ENCODE data around the gene NSF. TPM values are rescaled to one million over a fixed set of nuclear protein-coding genes. Genes with fewer than 3 reads are reported as not detected.

Gene NSF
- total and polyA plus RNA-seq, 2 donors (not counting 1 experiment from before 2014, with no cell fraction given) = 65.5 to 66.7 TPM

DNA sequence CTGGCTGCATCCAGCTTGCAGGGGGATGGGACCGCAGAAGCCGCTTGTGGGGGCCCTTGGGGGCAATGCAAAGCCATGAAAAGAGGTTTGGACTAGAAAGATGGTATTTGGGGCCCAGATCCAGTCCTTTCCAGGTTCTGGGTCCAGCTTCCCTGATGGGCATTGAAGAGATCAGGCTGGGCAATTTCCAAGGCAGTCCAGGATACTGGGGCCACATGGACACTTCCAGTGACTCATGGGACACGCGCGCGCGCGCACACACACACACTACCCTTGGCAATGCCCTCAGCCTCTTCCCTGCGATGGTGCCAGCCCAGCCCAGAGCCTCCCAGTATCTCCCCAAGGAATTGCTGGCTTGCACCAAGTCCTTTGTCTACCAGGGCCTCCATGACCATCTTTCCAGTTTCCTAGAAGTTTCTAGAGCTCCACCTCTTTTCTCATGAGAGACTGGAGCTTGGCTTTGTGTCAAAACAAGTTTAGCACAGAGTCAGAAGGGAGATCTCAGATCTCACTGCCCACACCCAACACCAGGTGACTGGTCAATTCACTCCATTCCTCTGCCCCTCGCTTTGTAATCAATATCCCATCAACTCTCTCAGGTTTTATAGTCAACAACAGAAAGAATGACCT is 183.8 kb downstream of the NSF start:
- no peaks in the 10 kb centered on the region for H3K9me3 ChIP-seq (ENCODE audit: control insufficient read depth, insufficient read depth, low read depth, low read length)
- no peaks in the 10 kb centered on the region for H3K36me3 ChIP-seq (ENCODE audit: control insufficient read depth, insufficient read depth, low read length)
- DNase-seq (ENCODE audit: low read depth in 2 of 2) = no peak
- no peak for TF ChIP-seq EZH2 (IDR thresholded peaks at IDR 0.05; ENCODE audit: low read length, missing control alignments)
- no peaks in the 10 kb centered on the region for H4K20me1 ChIP-seq (ENCODE audit: control insufficient read depth, extremely low read depth, insufficient read depth, low read length)
- H3K27ac ChIP-seq (ENCODE audit: insufficient read depth, low read length) = no peak overlapping the region
- no peaks in the 10 kb centered on the region for H3K27me3 ChIP-seq (ENCODE audit: control insufficient read depth, insufficient read depth, low read length)
- H2AFZ ChIP-seq (ENCODE audit: low read length) = no peak overlapping the region
- no peaks in the 10 kb centered on the region for H3K4me1 ChIP-seq (ENCODE audit: control insufficient read depth, extremely low read depth, insufficient read depth, low read length)
- no peak overlapping the region for H3K4me3 ChIP-seq (replicated peaks in 1 of 4; ENCODE audit: control extremely low read depth in 1 of 4, insufficient read depth in 1 of 4, low read depth in 3 of 4, low read length in 4 of 4)
- H3K9ac ChIP-seq (ENCODE audit: insufficient read depth, low read length) = no peak overlapping the region
- no peaks in the 10 kb centered on the region for H3K79me2 ChIP-seq (ENCODE audit: control insufficient read depth, insufficient read depth, low read length)
- no peak overlapping the region for H3K4me2 ChIP-seq (ENCODE audit: extremely low read depth, insufficient read depth, low read length)

DNA sequence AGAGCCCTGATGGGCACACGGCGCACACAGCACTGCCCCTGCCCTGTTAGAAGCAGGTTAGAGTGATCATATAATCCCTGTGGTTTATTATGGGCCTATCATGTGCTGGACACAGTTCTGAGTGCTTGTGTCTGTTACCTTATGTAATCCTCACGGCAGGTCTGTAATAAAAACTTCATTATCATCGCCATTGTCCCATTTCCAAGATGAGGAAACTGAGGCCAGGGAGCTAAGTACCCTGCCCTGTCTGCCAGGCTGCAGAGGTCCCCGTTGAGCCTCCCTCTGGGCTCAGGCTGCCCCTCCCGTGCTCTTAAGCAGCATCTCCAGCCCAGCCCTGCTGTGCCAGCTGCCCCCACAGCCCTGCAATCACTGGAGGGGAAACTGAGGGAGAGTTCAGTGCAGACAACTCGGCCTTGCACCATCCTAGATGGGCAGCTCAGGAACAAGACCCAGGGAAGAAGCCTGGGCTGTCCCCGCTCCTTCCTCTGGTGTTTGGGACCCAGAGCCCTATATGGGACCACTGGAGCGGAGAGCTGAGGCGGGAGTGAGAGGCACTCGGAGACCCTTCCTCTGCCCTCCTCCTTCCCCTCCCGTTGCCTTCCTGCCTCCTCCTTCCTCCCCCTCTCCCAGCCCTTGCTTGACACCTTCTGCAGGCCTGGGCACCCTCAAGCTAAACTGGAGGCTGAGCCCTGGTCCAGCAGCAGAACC is 186.0 kb downstream of the NSF start:
- H3K4me1 ChIP-seq (ENCODE audit: control insufficient read depth, extremely low read depth, insufficient read depth, low read length) = no peaks in the 10 kb centered on the region
- H3K79me2 ChIP-seq (ENCODE audit: control insufficient read depth, insufficient read depth, low read length) = no peaks in the 10 kb centered on the region
- H3K27ac ChIP-seq (ENCODE audit: insufficient read depth, low read length) = no peak overlapping the region
- no peaks in the 10 kb centered on the region for H3K9me3 ChIP-seq (ENCODE audit: control insufficient read depth, insufficient read depth, low read depth, low read length)
- H3K4me2 ChIP-seq (ENCODE audit: extremely low read depth, insufficient read depth, low read length) = no peak overlapping the region
- no peak overlapping the region for H2AFZ ChIP-seq (ENCODE audit: low read length)
- H3K27me3 ChIP-seq (ENCODE audit: control insufficient read depth, insufficient read depth, low read length) = no peaks in the 10 kb centered on the region
- H3K36me3 ChIP-seq (ENCODE audit: control insufficient read depth, insufficient read depth, low read length) = no peaks in the 10 kb centered on the region
- no peaks in the 10 kb centered on the region for H4K20me1 ChIP-seq (ENCODE audit: control insufficient read depth, extremely low read depth, insufficient read depth, low read length)
- no peak for TF ChIP-seq EZH2 (IDR thresholded peaks at IDR 0.05; ENCODE audit: low read length, missing control alignments)
- TF ChIP-seq, protein P1, sequence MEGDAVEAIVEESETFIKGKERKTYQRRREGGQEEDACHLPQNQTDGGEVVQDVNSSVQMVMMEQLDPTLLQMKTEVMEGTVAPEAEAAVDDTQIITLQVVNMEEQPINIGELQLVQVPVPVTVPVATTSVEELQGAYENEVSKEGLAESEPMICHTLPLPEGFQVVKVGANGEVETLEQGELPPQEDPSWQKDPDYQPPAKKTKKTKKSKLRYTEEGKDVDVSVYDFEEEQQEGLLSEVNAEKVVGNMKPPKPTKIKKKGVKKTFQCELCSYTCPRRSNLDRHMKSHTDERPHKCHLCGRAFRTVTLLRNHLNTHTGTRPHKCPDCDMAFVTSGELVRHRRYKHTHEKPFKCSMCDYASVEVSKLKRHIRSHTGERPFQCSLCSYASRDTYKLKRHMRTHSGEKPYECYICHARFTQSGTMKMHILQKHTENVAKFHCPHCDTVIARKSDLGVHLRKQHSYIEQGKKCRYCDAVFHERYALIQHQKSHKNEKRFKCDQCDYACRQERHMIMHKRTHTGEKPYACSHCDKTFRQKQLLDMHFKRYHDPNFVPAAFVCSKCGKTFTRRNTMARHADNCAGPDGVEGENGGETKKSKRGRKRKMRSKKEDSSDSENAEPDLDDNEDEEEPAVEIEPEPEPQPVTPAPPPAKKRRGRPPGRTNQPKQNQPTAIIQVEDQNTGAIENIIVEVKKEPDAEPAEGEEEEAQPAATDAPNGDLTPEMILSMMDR (conservative IDR thresholded peaks at IDR 0.05 in 1 of 2, IDR thresholded peaks at IDR 0.05 in 1 of 2; ENCODE audit: low read depth in 1 of 2, low read length in 2 of 2) = no peak
- no peak overlapping the region for H3K9ac ChIP-seq (ENCODE audit: insufficient read depth, low read length)
- H3K4me3 ChIP-seq (replicated peaks in 1 of 4; ENCODE audit: control extremely low read depth in 1 of 4, insufficient read depth in 1 of 4, low read depth in 3 of 4, low read length in 4 of 4) = no peak overlapping the region
- DNase-seq (ENCODE audit: low read depth in 2 of 2) = no peak

DNA sequence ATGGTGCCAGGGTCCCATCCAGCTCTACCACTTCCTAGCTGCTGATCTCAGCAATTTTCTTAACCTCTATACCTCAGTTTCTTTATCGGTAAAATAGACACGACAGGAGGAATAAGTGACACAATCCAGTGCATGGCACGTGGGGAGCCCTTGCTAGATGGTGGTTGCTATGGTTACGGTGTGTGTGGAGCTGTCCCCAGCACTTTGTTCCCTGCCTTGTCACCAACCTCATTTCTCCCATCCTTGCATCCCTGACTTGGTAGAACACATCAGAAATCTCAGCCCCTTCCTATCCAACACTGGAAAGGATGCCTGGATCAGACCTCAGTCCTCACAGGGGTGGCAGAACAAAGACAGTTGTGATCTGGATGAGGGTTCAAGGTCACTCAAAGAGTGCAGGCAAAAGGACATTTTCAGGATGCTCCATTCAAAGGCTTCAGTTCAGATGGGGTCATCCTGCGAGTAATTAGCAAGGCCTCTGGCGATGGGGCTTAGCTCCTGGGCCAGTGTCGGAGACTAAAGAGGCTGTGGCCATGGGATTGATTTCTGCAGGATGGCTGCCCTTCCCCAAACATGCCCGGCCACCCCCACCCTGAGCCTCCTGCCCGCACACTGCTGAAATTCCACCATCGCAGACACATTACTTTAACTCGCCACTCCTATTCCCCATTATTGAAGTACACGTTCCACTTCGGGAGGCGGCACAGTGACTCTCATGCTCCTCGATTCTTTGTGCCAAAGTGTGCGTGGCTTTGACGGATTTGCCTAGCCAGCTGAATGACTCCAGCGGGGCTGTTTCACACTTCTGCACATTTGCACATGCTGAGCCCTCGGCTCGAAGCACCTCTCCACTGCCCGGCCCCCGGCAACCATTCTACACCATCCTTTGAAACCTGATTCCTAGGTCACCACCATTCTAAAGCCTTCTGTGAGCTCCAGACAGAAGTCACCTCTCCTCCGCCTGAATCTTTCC is 187.8 kb downstream of the NSF start:
- H2AFZ ChIP-seq (ENCODE audit: low read length) = no peak overlapping the region
- no peaks in the 10 kb centered on the region for H3K36me3 ChIP-seq (ENCODE audit: control insufficient read depth, insufficient read depth, low read length)
- H3K27ac ChIP-seq (ENCODE audit: insufficient read depth, low read length) = no peak overlapping the region
- no peak overlapping the region for H3K4me3 ChIP-seq (replicated peaks in 1 of 4; ENCODE audit: control extremely low read depth in 1 of 4, insufficient read depth in 1 of 4, low read depth in 3 of 4, low read length in 4 of 4)
- DNase-seq (ENCODE audit: low read depth in 2 of 2) = no peak
- H4K20me1 ChIP-seq (ENCODE audit: control insufficient read depth, extremely low read depth, insufficient read depth, low read length) = no peaks in the 10 kb centered on the region
- no peaks in the 10 kb centered on the region for H3K9me3 ChIP-seq (ENCODE audit: control insufficient read depth, insufficient read depth, low read depth, low read length)
- no peak overlapping the region for H3K4me2 ChIP-seq (ENCODE audit: extremely low read depth, insufficient read depth, low read length)
- TF ChIP-seq, protein P1 (conservative IDR thresholded peaks at IDR 0.05 in 1 of 2, IDR thresholded peaks at IDR 0.05 in 1 of 2; ENCODE audit: low read depth in 1 of 2, low read length in 2 of 2) = no peak
- TF ChIP-seq EZH2 (IDR thresholded peaks at IDR 0.05; ENCODE audit: low read length, missing control alignments) = no peak
- H3K4me1 ChIP-seq (ENCODE audit: control insufficient read depth, extremely low read depth, insufficient read depth, low read length) = no peaks in the 10 kb centered on the region
- no peaks in the 10 kb centered on the region for H3K79me2 ChIP-seq (ENCODE audit: control insufficient read depth, insufficient read depth, low read length)
- no peaks in the 10 kb centered on the region for H3K27me3 ChIP-seq (ENCODE audit: control insufficient read depth, insufficient read depth, low read length)
- no peak overlapping the region for H3K9ac ChIP-seq (ENCODE audit: insufficient read depth, low read length)
